Kidney (tissue), 14 donors: ENCODE measurements around the gene PABPN1. TPM values are rescaled to one million over a fixed set of nuclear protein-coding genes. Genes with fewer than 3 reads are reported as not detected.
A peak's percentile ranks its signal among the peaks of the same experiment; 100 is the strongest.

Experiments used
- DNase-seq, 5 donors: peaks; one replicate each; pipeline ENCODE4 v3.0.0-alpha.2; 2013 to 2020
- FAIRE-seq: peaks from 2 replicates; lab custom pipeline; 2012; peaks lifted over from hg19 to GRCh38; lab: Jason Lieb, UNC
- H3K27ac ChIP-seq, 2 donors: one replicate each; pipeline ENCODE4 v1.7.0; 2013; ENCODE audit warnings: low read depth in 2 of 2, low read length in 2 of 2, inconsistent platforms in 1 of 2
- H3K27me3 ChIP-seq: one replicate; pipeline ENCODE4 v1.7.1; 2013; ENCODE audit warnings: low read length, inconsistent platforms; ENCODE audit not compliant: control insufficient read depth, insufficient read depth
- H3K36me3 ChIP-seq, 3 donors: one replicate each; pipeline versions ENCODE4 v1.7.0 to v1.7.1; 2013; ENCODE audit warnings: low read length in 3 of 3, control low read depth in 1 of 3, inconsistent platforms in 1 of 3; ENCODE audit not compliant: insufficient read depth in 3 of 3, control insufficient read depth in 2 of 3
- H3K4me1 ChIP-seq, 3 donors: one replicate each; pipeline versions ENCODE4 v1.7.0 to v1.7.1; 2013; ENCODE audit warnings: low read length in 3 of 3, inconsistent platforms in 1 of 3, low read depth in 1 of 3; ENCODE audit not compliant: control insufficient read depth in 2 of 3, insufficient read depth in 2 of 3
- H3K4me3 ChIP-seq, 3 donors: one replicate each; pipeline versions ENCODE4 v1.7.0 to v1.8.1; 2013; ENCODE audit warnings: low read length in 3 of 3, control low read depth in 1 of 3, inconsistent platforms in 1 of 3
- H3K9ac ChIP-seq, 3 donors: one replicate each; pipeline versions ENCODE4 v1.7.0 to v1.7.1; 2013; ENCODE audit warnings: low read length in 3 of 3, control low read depth in 1 of 3, inconsistent platforms in 1 of 3
- H3K9me3 ChIP-seq, 3 donors: one replicate each; pipeline versions ENCODE4 v1.7.0 to v1.7.1; 2013; ENCODE audit warnings: low read length in 3 of 3, control low read depth in 1 of 3, inconsistent platforms in 1 of 3; ENCODE audit not compliant: control insufficient read depth in 2 of 3, insufficient read depth in 1 of 3
- CTCF ChIP-seq: IDR thresholded peaks from 3 replicates; pipeline ENCODE4 v1.5.1; 2012; ENCODE audit warnings: mild to moderate bottlenecking, moderate library complexity, borderline replicate concordance; ENCODE audit not compliant: insufficient read depth; ENCODE audit errors: extremely low read depth
- intact Hi-C: fragments of 100-400 bp; cut with DNase I; formaldehyde crosslinking; loops from one replicate; pipeline ENCODE4 v1.11.1; 2022
- polyA plus RNA-seq: library from polyadenylated mRNA; stranded (reverse); fragments of 350-450 nt; fragmentation: Illumina TruSeq; extraction: RNeasy Lipid Tissue Mini Kit (QIAGEN cat#74804); gene quantifications from one replicate; pipeline ENCODE4 v1.2.3, GENCODE V29; 2014; ENCODE audit warnings: low read depth, low replicate concordance; ENCODE audit not compliant: insufficient read depth
- total RNA-seq: library from RNA; stranded (reverse); fragmentation: NEBNext Ultra II Directional; extraction: Animal tissue kit (Norgen Biotek cat#: 25700); gene quantifications from one replicate; pipeline ENCODE4 v1.2.1, GENCODE V29; 2021
- donor health status: control.
- donor health status: control.
- donor health status: control.
- donor health status: control.
- donor health status: control.
- donor health status: DM: yes; HTN: yes; CAD: no.
- donor health status: Normal renal cell carcinoma (clear cell type).

The PABPN1 gene
- total and polyA plus RNA-seq, 2 donors from 2014 or later: 140 to 145 TPM

- Histone ChIP-seq H3K9me3 (no peaks in the 10 kb centered on the region), H3K9ac (no peak overlapping the region), H3K27me3 (no peaks in the 10 kb centered on the region), H3K4me1 (no peaks in the 10 kb centered on the region), H3K27ac (no peak overlapping the region), H3K36me3 (peaks cover 0 to 2% (median 0%) of the 10 kb centered on the region in 3 donors), H3K4me3 (no peak overlapping the region)
- DNase-seq (peak in 1 of 5 donors; percentile 32), FAIRE-seq (no peak)
- TF ChIP-seq CTCF: no peak
- intact Hi-C loops: no loop called here
Observed at GRCh38 chr14:23358553-23359166, 37.4 kb downstream of the PABPN1 start.

GRCh38 chr14:23359167-23359626 lies 37.9 kb downstream of the PABPN1 start:
- Histone ChIP-seq H3K4me3 (no peak overlapping the region), H3K27me3 (no peaks in the 10 kb centered on the region), H3K36me3 (peaks cover 0 to 2% (median 0%) of the 10 kb centered on the region in 3 donors), H3K4me1 (peaks cover 0 to 3% (median 1%) of the 10 kb centered on the region in 3 donors), H3K27ac (no peak overlapping the region), H3K9me3 (no peaks in the 10 kb centered on the region), H3K9ac (no peak overlapping the region)
- no peak for TF ChIP-seq CTCF
- FAIRE-seq (no peak), DNase-seq (peak in 1 of 5 donors; percentile 46)
- intact Hi-C loops: no loop called here

- H3K9ac ChIP-seq: no peak overlapping the region
- no peak for TF ChIP-seq CTCF
- intact Hi-C loops: no loop called here
- no peak overlapping the region for H3K27ac ChIP-seq
- H3K4me3 ChIP-seq: no peak overlapping the region
- peaks cover 0 to 5% (median 3%) of the 10 kb centered on the region in 3 donors for H3K4me1 ChIP-seq
- no peak for FAIRE-seq
- H3K36me3 ChIP-seq: peaks cover 0 to 2% (median 0%) of the 10 kb centered on the region in 3 donors
- DNase-seq: no peak
- no peaks in the 10 kb centered on the region for H3K27me3 ChIP-seq
- no peaks in the 10 kb centered on the region for H3K9me3 ChIP-seq
Observed at GRCh38 chr14:23359722-23360447, 38.6 kb downstream of the PABPN1 start.
